GM18868 (cell line): ENCODE measurements around the gene FBXO36.

Experiments
- ATAC-seq: cut with Tn5 transposase; IDR thresholded peaks from one replicate; pipeline ENCODE4 v1.9.1; 2021; ENCODE audit warnings: mild to moderate bottlenecking, moderate library complexity; ENCODE audit not compliant: unreplicated experiment

Gene FBXO36

GRCh38 chr2:230043461-230043860 lies 121.2 kb downstream of the FBXO36 start:
- ATAC-seq, result no peak

- no peak for ATAC-seq
These were observed 124.2 kb downstream of the FBXO36 start for GRCh38 chr2:230046491-230046890.

GRCh38 chr2:230048010-230048671 lies 125.8 kb downstream of the FBXO36 start:
- no peak for ATAC-seq

- ATAC-seq, result no peak
These were observed 127.8 kb downstream of the FBXO36 start for GRCh38 chr2:230050136-230050535.

GRCh38 chr2:230052299-230052698 lies 130.0 kb downstream of the FBXO36 start:
- no peak for ATAC-seq

- peak; percentile 56 for ATAC-seq
These were observed 131.6 kb downstream of the FBXO36 start for GRCh38 chr2:230053753-230054478.

- no peak for ATAC-seq
These were observed 138.5 kb downstream of the FBXO36 start for GRCh38 chr2:230060672-230061293.
